ENCODE results near the gene TGFB1I1.

GRCh38 chr16:31513884-31514283, 41.9 kb downstream of the TGFB1I1 start:
- TF ChIP-seq CTCF (IDR thresholded peaks at IDR 0.05; ENCODE audit: low read depth, low read length) (no peak), MAX (IDR thresholded peaks at IDR 0.05; ENCODE audit: low read depth, low read length) (no peak), MYC (IDR thresholded peaks at IDR 0.05; ENCODE audit: low read depth, low read length) (no peak)
